ENCODE results near the gene LIPC.

The LIPC gene

DNA sequence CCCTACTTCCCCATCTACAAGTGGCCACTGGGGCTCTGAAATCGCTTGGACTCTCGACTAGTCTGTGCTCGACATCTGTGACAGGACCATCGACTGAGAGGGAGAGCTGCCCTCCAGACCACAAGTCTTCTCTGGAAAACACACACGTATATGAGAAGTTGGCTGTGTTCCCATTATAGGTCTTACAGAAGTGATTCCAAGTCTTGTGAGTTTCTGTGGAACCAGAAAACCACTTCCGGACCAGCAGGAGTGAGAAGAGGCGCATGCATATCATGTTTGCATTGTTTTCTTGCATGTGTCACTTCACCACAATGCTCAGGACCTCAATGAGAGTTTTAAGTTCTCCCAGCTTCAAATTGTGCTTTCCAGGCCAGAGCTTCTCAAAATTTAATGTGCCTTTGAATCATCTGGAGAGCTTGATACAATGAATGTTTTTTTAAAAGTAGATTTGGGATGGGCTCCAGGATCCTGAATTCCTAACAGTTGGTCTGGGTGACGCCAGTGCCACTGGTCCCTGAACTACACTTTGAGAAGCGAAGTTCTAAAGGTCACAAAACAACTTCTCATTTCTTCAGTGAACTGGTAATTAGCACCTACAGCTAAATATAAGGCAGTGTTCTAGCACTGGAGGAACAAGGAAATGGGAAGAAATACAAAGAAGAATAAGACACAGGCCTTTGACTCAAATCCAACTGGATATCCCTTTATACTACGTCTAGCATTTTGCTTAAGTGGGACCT lies 15.7 kb downstream of the LIPC start:
- no peak for DNase-seq
- in situ Hi-C loops (cut with HindIII; ENCODE audit: low pct_ligation_motif_present, low pct_unique_long_range_greater_than_20kb, low sequenced_read_pairs) = no loop called here

DNA sequence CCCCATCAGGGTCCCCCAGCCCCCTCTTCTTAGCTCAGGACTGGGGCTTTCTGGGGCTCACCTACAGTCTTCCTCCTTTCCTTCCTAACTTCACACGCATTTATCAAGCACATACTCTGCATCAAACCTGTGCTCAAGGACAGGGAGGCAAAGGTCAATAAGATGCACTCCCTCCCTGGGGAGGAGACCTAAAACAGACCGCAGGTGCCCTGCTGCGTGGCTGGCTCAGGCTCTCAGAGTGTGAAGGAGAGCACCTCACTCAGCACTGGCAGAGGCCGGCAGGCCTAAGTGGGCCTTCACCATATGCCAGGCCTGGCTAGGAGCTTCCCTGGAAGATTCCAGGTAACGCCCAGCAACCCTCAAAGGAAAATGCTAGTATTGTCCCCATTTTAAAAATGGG lies 16.5 kb downstream of the LIPC start:
- DNase-seq = no peak
- in situ Hi-C loops (cut with HindIII; ENCODE audit: low pct_ligation_motif_present, low pct_unique_long_range_greater_than_20kb, low sequenced_read_pairs) = no loop called here

- no peak for DNase-seq
- in situ Hi-C loops (cut with HindIII; ENCODE audit: low pct_ligation_motif_present, low pct_unique_long_range_greater_than_20kb, low sequenced_read_pairs) = no loop called here
Measured at GRCh38 chr15:58448906-58449305, 17.1 kb downstream of the LIPC start.

DNA sequence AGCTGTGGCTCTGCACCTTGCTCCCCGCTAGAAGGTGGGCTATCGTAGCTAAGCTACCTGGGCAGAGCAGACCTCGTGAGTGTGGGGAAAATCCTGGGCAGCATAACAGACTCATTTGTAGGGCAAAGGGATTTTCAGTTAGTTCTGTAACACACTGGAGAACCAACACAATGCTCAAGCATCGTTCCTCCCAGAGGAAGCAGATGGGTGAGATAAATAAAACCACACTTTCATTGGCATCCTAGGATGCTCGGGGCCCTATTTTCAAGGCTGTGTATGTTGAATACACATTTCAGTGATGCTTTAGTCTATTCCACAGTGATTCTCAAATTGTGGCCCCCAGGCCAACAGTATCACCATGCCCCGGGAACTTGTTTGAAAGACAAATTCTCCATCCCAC lies 20.0 kb downstream of the LIPC start:
- in situ Hi-C loops (cut with HindIII; ENCODE audit: low pct_ligation_motif_present, low pct_unique_long_range_greater_than_20kb, low sequenced_read_pairs) = no loop called here

DNA sequence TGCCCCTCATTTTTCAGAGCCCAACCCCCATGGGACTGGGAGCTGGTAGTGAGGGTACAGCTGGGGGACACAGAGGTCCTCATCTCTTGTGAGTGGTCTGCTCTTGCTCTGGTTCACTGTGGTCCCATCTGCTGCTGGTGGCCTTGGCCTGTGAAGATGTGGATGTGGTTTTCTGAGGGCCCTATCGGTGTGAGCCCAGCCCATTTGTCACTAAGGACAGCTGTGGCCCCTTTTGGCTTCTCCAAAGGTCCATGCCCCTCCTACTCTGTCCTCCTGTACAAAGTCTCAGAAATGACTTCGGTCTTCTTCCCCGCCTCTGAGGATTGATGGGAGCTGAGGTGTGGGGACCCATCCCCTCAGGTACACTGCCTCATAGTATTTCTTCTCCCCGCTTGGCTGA lies 21.0 kb downstream of the LIPC start:
- in situ Hi-C loops (cut with HindIII; ENCODE audit: low pct_ligation_motif_present, low pct_unique_long_range_greater_than_20kb, low sequenced_read_pairs) = no loop called here
- DNase-seq = no peak

More for the DNA sequence above, 20.0 kb downstream of the LIPC start:
- no peak for DNase-seq

GRCh38 chr15:58453931-58454793 lies 22.4 kb downstream of the LIPC start:
- in situ Hi-C loops (cut with HindIII; ENCODE audit: low pct_ligation_motif_present, low pct_unique_long_range_greater_than_20kb, low sequenced_read_pairs) = no loop called here
- DNase-seq = no peak

DNA sequence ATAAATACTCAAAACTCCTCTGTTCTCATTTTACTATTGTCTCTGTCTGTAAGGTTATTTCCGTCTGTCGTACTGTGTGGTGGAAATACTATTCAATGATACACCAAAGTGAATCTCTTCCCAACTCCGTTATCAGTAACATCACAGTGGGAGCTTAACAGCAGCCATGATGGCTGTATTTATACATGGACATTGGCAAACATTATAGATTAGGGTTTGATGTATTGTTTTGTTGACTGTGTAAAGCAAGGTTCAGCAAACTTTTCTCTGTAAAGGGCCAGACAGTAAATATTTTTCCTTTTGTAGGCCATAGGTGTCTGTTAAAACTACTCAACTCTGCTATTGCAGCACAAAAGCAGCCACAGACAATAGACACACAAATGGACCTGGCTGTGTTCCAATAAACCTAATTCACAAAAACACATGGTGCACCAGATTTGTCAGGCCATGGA lies 23.2 kb downstream of the LIPC start:
- no peak for DNase-seq
- in situ Hi-C loops (cut with HindIII; ENCODE audit: low pct_ligation_motif_present, low pct_unique_long_range_greater_than_20kb, low sequenced_read_pairs) = no loop called here

- DNase-seq = peak; percentile 39
- in situ Hi-C loops (cut with HindIII; ENCODE audit: low pct_ligation_motif_present, low pct_unique_long_range_greater_than_20kb, low sequenced_read_pairs) = no loop called here
Measured at GRCh38 chr15:58457466-58457965, 25.7 kb downstream of the LIPC start.

DNA sequence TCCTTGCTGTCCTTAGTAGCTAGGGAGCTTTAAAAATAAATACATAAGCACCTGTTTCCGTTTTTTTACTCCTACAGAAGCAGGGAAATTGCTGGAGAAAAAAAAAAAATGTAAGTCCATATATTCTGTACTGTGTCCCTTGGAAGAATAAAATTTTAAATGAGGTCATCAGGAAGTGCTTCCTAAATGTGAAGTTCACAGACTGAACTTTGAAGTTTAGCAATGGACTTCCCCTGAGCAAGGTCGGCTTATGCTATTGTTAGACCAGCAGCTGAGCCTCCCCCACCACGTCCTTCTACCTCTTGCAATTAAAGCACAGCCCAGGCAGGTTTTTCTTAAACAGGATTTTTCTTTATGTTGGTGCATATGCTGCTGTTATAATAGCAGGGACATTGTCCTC lies 26.3 kb downstream of the LIPC start:
- no peak for DNase-seq
- in situ Hi-C loops (cut with HindIII; ENCODE audit: low pct_ligation_motif_present, low pct_unique_long_range_greater_than_20kb, low sequenced_read_pairs) = no loop called here

GRCh38 chr15:58459045-58459444 lies 27.3 kb downstream of the LIPC start:
- in situ Hi-C loops (cut with HindIII; ENCODE audit: low pct_ligation_motif_present, low pct_unique_long_range_greater_than_20kb, low sequenced_read_pairs) = no loop called here
- no peak for DNase-seq

- in situ Hi-C loops (cut with HindIII; ENCODE audit: low pct_ligation_motif_present, low pct_unique_long_range_greater_than_20kb, low sequenced_read_pairs) = no loop called here
- DNase-seq = no peak
Measured at GRCh38 chr15:58459560-58459959, 27.8 kb downstream of the LIPC start.

- no peak for DNase-seq
- in situ Hi-C loops (cut with HindIII; ENCODE audit: low pct_ligation_motif_present, low pct_unique_long_range_greater_than_20kb, low sequenced_read_pairs) = no loop called here
Measured at GRCh38 chr15:58460116-58460790, 28.5 kb downstream of the LIPC start.

GRCh38 chr15:58460872-58461271 lies 29.1 kb downstream of the LIPC start:
- in situ Hi-C loops (cut with HindIII; ENCODE audit: low pct_ligation_motif_present, low pct_unique_long_range_greater_than_20kb, low sequenced_read_pairs) = no loop called here
- no peak for DNase-seq

- in situ Hi-C loops (cut with HindIII; ENCODE audit: low pct_ligation_motif_present, low pct_unique_long_range_greater_than_20kb, low sequenced_read_pairs) = no loop called here
- DNase-seq = no peak
Measured at GRCh38 chr15:58462547-58462946, 30.8 kb downstream of the LIPC start.

DNA sequence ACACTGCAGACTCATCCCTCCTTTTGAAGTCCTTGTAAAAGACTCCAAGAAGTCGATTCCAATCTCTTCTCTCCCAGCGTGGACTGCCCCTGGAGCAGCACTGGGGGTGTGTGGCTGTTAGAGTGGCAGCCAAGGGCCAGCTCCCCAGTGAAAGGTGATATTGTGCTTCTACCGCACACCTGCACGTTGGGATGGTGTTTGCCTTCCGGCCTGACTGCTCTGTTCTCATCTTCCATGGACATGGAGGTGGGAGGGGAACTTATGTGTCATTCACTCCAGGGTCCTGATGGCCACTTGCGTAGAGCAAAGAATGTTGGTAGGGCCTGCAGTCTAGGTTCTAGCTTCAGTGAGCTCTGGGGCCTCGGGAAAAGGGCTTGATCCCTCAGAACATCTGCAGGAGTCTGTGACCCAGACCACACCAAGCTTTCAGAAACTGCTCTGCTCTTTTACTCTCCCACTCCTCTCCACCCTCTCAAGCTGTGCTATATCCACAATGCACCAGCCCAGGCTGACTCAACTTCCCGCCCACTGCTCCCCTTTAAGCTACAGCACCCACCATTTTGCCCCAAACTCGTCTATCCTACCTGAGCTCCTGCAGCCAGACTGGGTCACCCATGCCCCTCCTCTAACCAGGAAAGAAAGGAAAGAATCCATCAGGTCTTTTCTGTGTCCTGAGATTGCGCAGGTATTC lies 31.3 kb downstream of the LIPC start:
- in situ Hi-C loops (cut with HindIII; ENCODE audit: low pct_ligation_motif_present, low pct_unique_long_range_greater_than_20kb, low sequenced_read_pairs) = no loop called here
- no peak for DNase-seq

DNA sequence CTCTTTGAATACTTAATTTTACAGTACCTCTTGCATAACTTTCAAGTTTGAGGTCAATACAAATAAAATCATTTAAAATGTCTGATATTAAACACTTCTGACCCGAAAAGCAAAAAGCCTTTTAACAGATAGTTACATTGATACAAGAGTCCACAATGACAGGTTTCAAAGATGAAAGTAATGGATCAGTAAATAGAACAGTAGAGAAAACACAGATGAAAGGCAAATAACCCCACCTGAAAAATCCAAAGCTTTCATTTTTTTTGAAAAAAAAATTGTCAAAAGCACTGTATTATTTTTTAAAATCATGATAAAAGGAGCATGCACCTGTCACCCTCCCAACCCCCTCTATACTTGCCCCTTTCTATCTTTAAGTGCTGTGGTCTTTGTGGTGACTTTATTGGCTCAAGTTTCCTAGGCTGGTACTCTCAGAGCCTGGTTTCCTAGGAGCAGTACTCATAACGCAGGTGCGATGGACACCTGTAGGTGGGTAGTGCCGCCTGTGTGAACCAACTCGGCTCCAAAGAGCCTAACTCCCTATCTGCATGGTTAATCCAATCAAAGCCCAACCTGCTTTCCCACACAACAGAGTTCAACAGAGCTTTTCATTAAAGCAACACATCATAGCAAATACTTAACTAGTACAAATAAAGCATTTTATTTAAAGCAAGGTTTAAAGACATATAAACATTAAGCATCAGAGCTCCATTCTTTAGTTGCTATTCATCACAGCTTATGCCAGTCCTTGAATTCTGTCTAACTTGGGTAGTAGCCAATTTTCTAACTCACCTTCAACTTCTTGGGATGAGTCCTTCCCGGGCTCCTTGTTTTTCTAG lies 32.2 kb downstream of the LIPC start:
- in situ Hi-C loops (cut with HindIII; ENCODE audit: low pct_ligation_motif_present, low pct_unique_long_range_greater_than_20kb, low sequenced_read_pairs) = no loop called here
- no peak for DNase-seq

GRCh38 chr15:58465070-58465469 lies 33.3 kb downstream of the LIPC start:
- in situ Hi-C loops (cut with HindIII; ENCODE audit: low pct_ligation_motif_present, low pct_unique_long_range_greater_than_20kb, low sequenced_read_pairs) = no loop called here

More at GRCh38 chr15:58465070-58465469, 33.3 kb downstream of the LIPC start:
- no peak for DNase-seq
